OCI-LY3 (cell line): Measurements from ENCODE around the gene SRGAP1.

Experiments
- EZH2phosphoT487 ChIP-seq: fragments of 200-600 bp; shearing (Covaris generic); IDR thresholded peaks from 2 replicates; pipeline ENCODE4 v1.6.1; 2018; ENCODE audit warnings: antibody characterized with exemption, mixed run types, low read depth
- TF ChIP-seq, protein P1 (sequence below): fragments of 200-600, 300-600 bp; sonication (generic); IDR thresholded peaks from 2 replicates; pipeline ENCODE4 v1.5.1; 2014; ENCODE audit warnings: antibody characterized with exemption, low read length, low read depth

DNA sequence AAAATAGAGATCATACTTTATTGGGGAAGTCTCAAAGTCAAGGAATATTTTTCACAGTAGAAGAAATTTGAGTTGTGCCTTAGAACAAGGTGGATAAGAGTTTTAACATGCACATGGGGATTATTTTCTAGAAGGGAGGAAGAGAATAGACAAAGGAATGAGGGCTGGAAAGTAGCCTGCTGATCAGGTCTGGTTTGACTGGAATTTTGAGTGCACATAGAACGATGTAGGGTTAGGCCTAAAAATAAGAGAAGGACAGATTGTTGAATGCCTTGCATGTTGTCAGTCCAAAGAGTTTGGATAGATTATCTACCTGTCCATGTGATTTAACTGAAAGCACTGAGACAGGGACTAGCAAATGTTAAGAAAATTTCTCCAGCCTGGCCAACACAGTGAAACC, 87.2 kb downstream of the SRGAP1 start:
- TF ChIP-seq EZH2phosphoT487, result no peak
- TF ChIP-seq, protein P1, sequence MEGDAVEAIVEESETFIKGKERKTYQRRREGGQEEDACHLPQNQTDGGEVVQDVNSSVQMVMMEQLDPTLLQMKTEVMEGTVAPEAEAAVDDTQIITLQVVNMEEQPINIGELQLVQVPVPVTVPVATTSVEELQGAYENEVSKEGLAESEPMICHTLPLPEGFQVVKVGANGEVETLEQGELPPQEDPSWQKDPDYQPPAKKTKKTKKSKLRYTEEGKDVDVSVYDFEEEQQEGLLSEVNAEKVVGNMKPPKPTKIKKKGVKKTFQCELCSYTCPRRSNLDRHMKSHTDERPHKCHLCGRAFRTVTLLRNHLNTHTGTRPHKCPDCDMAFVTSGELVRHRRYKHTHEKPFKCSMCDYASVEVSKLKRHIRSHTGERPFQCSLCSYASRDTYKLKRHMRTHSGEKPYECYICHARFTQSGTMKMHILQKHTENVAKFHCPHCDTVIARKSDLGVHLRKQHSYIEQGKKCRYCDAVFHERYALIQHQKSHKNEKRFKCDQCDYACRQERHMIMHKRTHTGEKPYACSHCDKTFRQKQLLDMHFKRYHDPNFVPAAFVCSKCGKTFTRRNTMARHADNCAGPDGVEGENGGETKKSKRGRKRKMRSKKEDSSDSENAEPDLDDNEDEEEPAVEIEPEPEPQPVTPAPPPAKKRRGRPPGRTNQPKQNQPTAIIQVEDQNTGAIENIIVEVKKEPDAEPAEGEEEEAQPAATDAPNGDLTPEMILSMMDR, result no peak
